Activated CD8-positive, alpha-beta T cell treated with anti-CD3 and anti-CD28 coated beads for 36 hours (primary cell): Measurements from ENCODE around the gene TPH1. TPM values are rescaled to one million over a fixed set of nuclear protein-coding genes. Genes with fewer than 3 reads are reported as not detected.

ENCODE experiments used
- ATAC-seq: fragments of 200-7000 bp; cut with Tn5 transposase; one replicate; pipeline ENCODE4 v1.10.0; 2021; ENCODE audit warnings: mild to moderate bottlenecking, moderate library complexity
- CTCF ChIA-PET: fragments of 350-600 bp; sonication (Branson Sonifier 250); formaldehyde crosslinking; loops from one replicate; lab custom pipeline; 2021; ENCODE audit warnings: antibody characterized with exemption; lab: Charles Lee
- POLR2A ChIA-PET: fragments of 350-600 bp; sonication (Branson Sonifier 250); formaldehyde crosslinking; loops from one replicate; lab custom pipeline; 2021; ENCODE audit warnings: antibody characterized with exemption; lab: Charles Lee
- DNase-seq: peaks from one replicate; pipeline ENCODE4 v3.0.0-alpha.2; 2020
- H3K27ac Mint-ChIP-seq: one replicate; pipeline ENCODE4 v1.8.0; 2021; ENCODE audit warnings: mild to moderate bottlenecking, mixed read lengths
- H3K27me3 Mint-ChIP-seq: one replicate; pipeline ENCODE4 v1.8.0; 2021; ENCODE audit warnings: mixed read lengths
- H3K36me3 Mint-ChIP-seq: one replicate; pipeline ENCODE4 v1.8.0; 2021; ENCODE audit warnings: low read depth, mixed read lengths
- H3K4me1 Mint-ChIP-seq: one replicate; pipeline ENCODE4 v1.8.0; 2021; ENCODE audit warnings: low read depth, mixed read lengths
- H3K4me3 Mint-ChIP-seq: one replicate; pipeline ENCODE4 v1.8.0; 2021; ENCODE audit warnings: mild to moderate bottlenecking, moderate library complexity, mixed read lengths
- H3K9me3 Mint-ChIP-seq: one replicate; pipeline ENCODE4 v1.8.0; 2021; ENCODE audit warnings: mixed read lengths
- intact Hi-C: fragments of 100-400 bp; cut with micrococcal nuclease; formaldehyde crosslinking; loops from one replicate; pipeline ENCODE4 v1.10.0; 2022
- total RNA-seq, 2 experiments: library from RNA; stranded (reverse); gene quantifications; one replicate each; pipeline ENCODE4 v1.2.3, GENCODE V29; 2021
- TF ChIP-seq, protein P1 (sequence below): fragments of 200-600 bp; IDR thresholded peaks from one replicate; pipeline ENCODE4 v1.8.0; 2022; ENCODE audit warnings: antibody characterized with exemption, mild to moderate bottlenecking

The TPH1 gene
- total RNA-seq, 2 experiments from 2014 or later, result 0.18 to 0.23 TPM

DNA sequence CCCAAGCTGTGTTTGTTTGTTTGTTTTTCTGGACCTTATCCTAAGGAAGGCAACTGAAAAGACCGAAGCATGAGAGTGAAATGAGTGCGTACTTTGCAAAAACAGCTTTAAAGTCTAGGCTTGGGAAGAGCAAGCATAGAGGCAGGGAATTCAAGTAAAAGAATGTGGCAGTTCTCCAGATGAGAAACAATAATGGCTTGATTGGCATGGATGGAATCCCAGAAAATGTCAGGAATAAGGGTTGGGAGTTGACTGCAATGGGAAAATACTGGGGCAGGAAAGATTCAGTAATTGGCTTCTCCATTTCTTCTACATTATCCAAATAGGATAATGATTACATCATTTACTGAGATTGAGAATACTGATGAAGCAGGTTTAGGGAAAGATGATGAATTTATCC, 42.3 kb upstream of the TPH1 start:
- Mint-ChIP-seq H3K27me3 (no peaks in the 10 kb centered on the region), H3K4me1 (no peaks in the 10 kb centered on the region), H3K4me3 (no peak overlapping the region), H3K9me3 (no peaks in the 10 kb centered on the region), H3K27ac (no peak overlapping the region), H3K36me3 (peaks cover 46% of the 10 kb centered on the region)
- intact Hi-C loops, result no loop called here
- no peak for ATAC-seq
- TF ChIP-seq, protein P1, sequence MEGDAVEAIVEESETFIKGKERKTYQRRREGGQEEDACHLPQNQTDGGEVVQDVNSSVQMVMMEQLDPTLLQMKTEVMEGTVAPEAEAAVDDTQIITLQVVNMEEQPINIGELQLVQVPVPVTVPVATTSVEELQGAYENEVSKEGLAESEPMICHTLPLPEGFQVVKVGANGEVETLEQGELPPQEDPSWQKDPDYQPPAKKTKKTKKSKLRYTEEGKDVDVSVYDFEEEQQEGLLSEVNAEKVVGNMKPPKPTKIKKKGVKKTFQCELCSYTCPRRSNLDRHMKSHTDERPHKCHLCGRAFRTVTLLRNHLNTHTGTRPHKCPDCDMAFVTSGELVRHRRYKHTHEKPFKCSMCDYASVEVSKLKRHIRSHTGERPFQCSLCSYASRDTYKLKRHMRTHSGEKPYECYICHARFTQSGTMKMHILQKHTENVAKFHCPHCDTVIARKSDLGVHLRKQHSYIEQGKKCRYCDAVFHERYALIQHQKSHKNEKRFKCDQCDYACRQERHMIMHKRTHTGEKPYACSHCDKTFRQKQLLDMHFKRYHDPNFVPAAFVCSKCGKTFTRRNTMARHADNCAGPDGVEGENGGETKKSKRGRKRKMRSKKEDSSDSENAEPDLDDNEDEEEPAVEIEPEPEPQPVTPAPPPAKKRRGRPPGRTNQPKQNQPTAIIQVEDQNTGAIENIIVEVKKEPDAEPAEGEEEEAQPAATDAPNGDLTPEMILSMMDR, result no peak
- ChIA-PET POLR2A (interaction anchor here (0.6 kb wide), 1 partner anchor 28 kb away, joined by 3 read pairs; no protein-coding TSS in a partner anchor), CTCF (interaction anchor here (1.2 kb wide), 1 partner anchor 97 kb away, joined by 3 read pairs; no protein-coding TSS in a partner anchor)
- DNase-seq, result no peak

DNA sequence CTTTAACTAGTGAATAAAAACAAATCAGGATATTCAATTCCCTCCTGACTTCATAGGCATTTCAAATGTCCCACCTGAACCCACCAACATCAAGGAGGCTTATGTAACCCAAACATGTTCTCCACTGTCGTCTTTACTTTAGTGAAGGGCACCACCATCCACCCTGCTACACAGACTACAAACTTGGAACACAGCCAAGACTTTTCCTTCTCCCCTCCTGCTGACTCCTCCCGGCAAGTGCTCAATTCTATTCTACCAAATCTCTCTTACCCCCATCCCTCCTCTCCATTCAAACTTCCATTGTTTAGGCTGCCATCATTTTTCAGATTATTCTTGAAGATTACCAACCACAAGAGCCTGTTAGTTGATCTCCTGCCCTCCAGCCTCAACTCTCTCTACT, 35.5 kb upstream of the TPH1 start:
- Mint-ChIP-seq H3K4me3 (no peak overlapping the region), H3K27ac (no peak overlapping the region), H3K9me3 (no peaks in the 10 kb centered on the region), H3K27me3 (no peaks in the 10 kb centered on the region), H3K36me3 (peaks cover 28% of the 10 kb centered on the region), H3K4me1 (no peaks in the 10 kb centered on the region)
- ChIA-PET POLR2A (interaction anchor here (0.8 to 1.3 kb wide), 2 partner anchors 9 to 21 kb away, joined by 3 read pairs; no protein-coding TSS in a partner anchor), CTCF (no interaction called here)
- TF ChIP-seq, protein P1, result no peak
- no peak for DNase-seq
- intact Hi-C loops, result no loop called here
- ATAC-seq, result no peak

DNA sequence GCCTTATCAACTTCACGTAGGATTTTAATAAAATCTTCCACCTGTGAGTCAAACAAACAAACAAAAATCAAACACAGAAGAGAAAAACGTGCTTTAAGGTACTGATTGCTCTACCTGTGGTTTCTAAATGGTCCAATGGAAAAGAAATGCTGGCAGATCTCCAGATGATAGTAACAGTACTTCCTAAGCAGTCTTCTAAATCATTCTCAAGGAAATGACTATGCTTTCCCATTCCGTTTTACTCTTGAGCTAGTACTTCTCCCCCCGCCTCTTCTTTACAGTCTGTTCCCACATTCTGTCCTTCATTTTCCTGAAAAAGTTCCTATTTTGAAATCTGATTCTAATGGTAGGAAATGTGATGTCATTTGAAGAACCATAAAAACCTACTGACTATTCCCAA, 34.4 kb upstream of the TPH1 start:
- TF ChIP-seq, protein P1, result no peak
- CTCF ChIA-PET, result interaction anchor here (1.0 to 1.3 kb wide), 5 partner anchors 9 to 349 kb away, joined by 3 to 4 read pairs (median 3); no protein-coding TSS in a partner anchor
- no peak for DNase-seq
- H3K36me3 Mint-ChIP-seq, result peaks cover 30% of the 10 kb centered on the region
- no peaks in the 10 kb centered on the region for H3K9me3 Mint-ChIP-seq
- POLR2A ChIA-PET, result no interaction called here
- H3K4me3 Mint-ChIP-seq, result no peak overlapping the region
- no peak overlapping the region for H3K27ac Mint-ChIP-seq
- no peaks in the 10 kb centered on the region for H3K27me3 Mint-ChIP-seq
- no peaks in the 10 kb centered on the region for H3K4me1 Mint-ChIP-seq
- intact Hi-C loops, result no loop called here
- no peak for ATAC-seq

GRCh38 chr11:18078909-18079308, 32.8 kb upstream of the TPH1 start:
- H3K27me3 Mint-ChIP-seq, result no peaks in the 10 kb centered on the region
- ChIA-PET POLR2A (no interaction called here), CTCF (no interaction called here)
- H3K9me3 Mint-ChIP-seq, result no peaks in the 10 kb centered on the region
- no peaks in the 10 kb centered on the region for H3K4me1 Mint-ChIP-seq
- no peak overlapping the region for H3K27ac Mint-ChIP-seq
- peaks cover 26% of the 10 kb centered on the region for H3K36me3 Mint-ChIP-seq
- ATAC-seq, result no peak
- intact Hi-C loops, result no loop called here
- TF ChIP-seq, protein P1, result no peak
- no peak overlapping the region for H3K4me3 Mint-ChIP-seq
- no peak for DNase-seq

DNA sequence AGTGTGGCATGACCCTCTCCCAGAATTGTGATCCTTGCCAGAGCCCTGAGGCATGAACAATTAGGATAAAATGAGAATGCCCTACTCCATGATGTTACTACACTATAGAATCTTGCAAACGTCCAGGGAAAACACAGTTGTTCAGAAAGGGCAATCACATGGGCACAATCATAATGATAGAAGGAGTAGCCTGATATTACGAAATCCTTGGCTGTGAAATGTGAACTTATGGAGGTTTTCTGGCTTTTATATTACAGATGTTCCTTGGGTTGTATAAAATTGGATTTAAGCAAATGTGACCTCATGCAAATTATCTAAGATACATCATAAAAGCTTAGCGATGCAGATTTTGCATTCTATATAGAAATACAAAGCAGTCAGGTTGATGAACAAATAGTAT, 29.4 kb upstream of the TPH1 start:
- POLR2A ChIA-PET, result no interaction called here
- H3K4me3 Mint-ChIP-seq, result no peak overlapping the region
- TF ChIP-seq, protein P1, result no peak
- CTCF ChIA-PET, result interaction anchor here (1.4 kb wide), 1 partner anchor 245 kb away, joined by 3 read pairs; no protein-coding TSS in a partner anchor
- H3K27me3 Mint-ChIP-seq, result no peaks in the 10 kb centered on the region
- intact Hi-C loops, result no loop called here
- no peaks in the 10 kb centered on the region for H3K9me3 Mint-ChIP-seq
- DNase-seq (no peak), ATAC-seq (no peak)
- H3K36me3 Mint-ChIP-seq, result peaks cover 10% of the 10 kb centered on the region
- no peaks in the 10 kb centered on the region for H3K4me1 Mint-ChIP-seq
- no peak overlapping the region for H3K27ac Mint-ChIP-seq
